Stimulated activated effector memory CD8-positive, alpha-beta T cell treated with anti-CD3 and anti-CD28 coated beads, Interleukin-12 subunit alpha, Interleukin-12 subunit beta, amount 100 ng/mL, for 72 hours (primary cell): ENCODE measurements around the gene TLE2.
A peak's percentile ranks its signal among the peaks of the same experiment; 100 is the strongest.

Experiments used
- ATAC-seq: fragments of 150-1000 bp; cut with Tn5 transposase; 2 replicates; pipeline ENCODE4 v1.10.0; 2021
- DNase-seq, 2 donors: peaks; one replicate each; pipeline ENCODE4 v3.0.0; 2021 to 2022; ENCODE audit warnings: low spot score in 2 of 2
- H3K27ac Mint-ChIP-seq: one replicate; pipeline ENCODE4 v1.8.0; 2022; ENCODE audit warnings: mild to moderate bottlenecking, mixed read lengths
- H3K36me3 Mint-ChIP-seq: one replicate; pipeline ENCODE4 v1.8.0; 2022; ENCODE audit warnings: mild to moderate bottlenecking, mixed read lengths
- H3K4me1 Mint-ChIP-seq: one replicate; pipeline ENCODE4 v1.8.0; 2022; ENCODE audit warnings: mixed read lengths
- H3K4me3 Mint-ChIP-seq: one replicate; pipeline ENCODE4 v1.8.0; 2022; ENCODE audit warnings: mild to moderate bottlenecking, mixed read lengths
- H3K9me3 Mint-ChIP-seq: one replicate; pipeline ENCODE4 v1.8.0; 2022; ENCODE audit warnings: mixed read lengths

TLE2 gene

DNA sequence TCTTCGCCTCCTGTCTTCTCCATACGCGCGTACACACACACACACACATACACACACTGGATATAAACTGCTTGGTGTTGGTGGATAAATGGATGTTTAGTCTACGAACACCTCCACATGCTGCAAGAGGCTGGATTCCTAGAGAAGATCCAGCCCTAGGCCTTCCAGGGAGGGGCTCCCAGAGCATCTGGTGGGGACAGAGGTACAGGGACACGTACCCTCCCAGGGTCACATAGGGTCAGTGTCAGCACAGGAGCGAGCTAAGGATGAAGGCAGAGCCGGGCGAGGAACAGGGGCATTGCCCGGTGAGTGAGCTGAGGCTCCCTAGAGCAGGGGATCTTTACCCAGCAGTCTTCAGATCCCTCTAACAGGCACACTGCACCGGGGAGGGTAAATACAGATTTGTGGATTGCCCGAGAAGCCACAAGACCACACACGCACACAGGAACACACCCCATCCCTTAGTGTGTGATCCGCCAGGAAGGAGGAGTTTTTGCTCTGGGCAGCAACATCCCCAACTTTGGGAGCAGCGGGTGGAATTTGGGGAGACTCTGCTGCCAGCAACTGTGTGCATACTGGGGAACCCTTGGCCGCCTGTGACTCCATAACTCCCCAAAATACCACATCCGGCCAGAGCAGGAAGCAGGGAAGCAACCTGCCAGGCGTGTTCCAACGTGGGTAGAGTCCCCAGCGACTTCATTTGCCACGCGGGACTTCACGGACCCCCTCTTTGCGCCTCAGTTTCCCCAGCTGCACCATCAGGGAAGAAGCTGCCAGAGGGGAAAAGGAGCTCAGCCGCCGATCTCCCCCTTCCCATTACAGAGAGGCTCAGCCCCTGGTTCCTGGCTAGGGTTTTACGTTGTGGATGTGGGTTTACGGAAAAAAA lies 5.8 kb upstream of the TLE2 start:
- peak in 1 of 2 donors; percentile 22 for DNase-seq
- peak; percentile 2 for ATAC-seq
- H3K4me1 Mint-ChIP-seq: peaks cover 45% of the 10 kb centered on the region
- peak overlapping the region; percentile 91 for H3K4me3 Mint-ChIP-seq
- peaks cover 20% of the 10 kb centered on the region for H3K36me3 Mint-ChIP-seq
- H3K27ac Mint-ChIP-seq: peak overlapping the region; percentile 97
- no peaks in the 10 kb centered on the region for H3K9me3 Mint-ChIP-seq

DNA sequence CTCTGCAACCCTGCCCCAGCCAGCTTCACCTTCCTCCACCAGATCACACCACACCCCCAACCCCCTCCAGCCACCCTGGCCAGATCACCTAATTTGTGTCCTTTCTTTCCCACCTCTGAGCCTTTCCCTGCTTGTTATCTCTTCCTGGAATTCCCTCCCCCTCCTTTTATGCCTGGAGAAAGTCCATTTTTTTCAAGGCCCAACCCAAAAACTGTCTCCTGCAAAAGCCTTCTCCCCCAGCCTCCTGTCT lies 5.3 kb upstream of the TLE2 start:
- ATAC-seq: no peak
- Mint-ChIP-seq H3K4me1 (peaks cover 41% of the 10 kb centered on the region), H3K9me3 (no peaks in the 10 kb centered on the region), H3K4me3 (peak overlapping the region; percentile 91), H3K36me3 (peaks cover 20% of the 10 kb centered on the region), H3K27ac (peak overlapping the region; percentile 97)
- DNase-seq: no peak

DNA sequence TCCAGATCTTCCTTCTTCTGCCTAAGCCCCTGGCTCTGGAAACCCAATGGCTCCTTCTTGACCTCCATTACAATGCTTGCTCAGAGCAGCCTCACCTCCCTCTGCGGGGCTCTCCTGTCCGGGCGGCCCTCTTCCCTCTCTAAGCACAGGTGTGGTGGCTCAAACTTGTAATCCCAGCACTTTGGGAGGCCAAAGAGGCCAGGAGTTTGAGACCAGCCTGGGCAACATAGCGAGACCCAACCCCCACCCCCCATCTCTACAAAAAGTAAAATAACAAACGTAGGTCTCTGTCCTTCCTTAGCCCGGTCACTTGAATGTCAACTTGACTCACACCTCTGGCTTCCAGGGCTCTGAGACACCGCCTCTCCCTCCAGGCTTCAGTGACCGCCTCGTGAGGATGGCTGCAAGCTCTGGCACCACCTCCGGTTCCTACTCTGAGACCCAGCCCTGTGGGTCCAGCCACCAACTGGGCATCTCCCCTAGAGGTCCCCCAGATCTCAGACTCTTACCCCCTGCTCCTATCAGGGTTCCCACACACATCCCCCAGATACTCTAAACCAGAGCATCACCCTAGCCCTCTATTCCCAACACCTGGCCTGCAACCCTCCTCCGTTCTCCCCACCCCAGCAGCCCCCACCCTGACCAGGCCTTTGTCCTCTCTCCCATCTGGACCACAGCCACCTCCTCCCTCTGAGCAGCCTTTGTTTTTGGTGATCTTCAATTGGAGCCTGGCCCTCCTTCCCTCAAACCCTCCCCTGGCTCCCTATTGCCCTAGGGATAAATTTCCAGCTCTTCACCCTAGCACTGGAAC lies 4.7 kb upstream of the TLE2 start:
- Mint-ChIP-seq H3K4me3 (peak overlapping the region; percentile 91), H3K27ac (peak overlapping the region; percentile 97), H3K4me1 (peaks cover 38% of the 10 kb centered on the region), H3K9me3 (no peaks in the 10 kb centered on the region), H3K36me3 (peaks cover 20% of the 10 kb centered on the region)
- DNase-seq (no peak), ATAC-seq (no peak)

DNA sequence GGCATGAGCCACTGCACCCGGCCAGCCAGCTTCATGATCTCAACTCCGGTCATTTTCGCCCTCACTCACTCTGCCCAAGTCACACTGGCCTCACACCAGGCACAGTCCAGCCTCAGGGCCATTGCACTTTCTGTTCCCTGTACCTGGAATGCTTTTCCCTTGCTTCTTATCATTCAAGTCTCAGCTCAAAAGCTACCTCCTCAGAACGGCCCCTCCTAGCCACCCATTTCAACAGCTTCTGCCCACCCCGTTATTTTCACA lies 2.5 kb upstream of the TLE2 start:
- H3K9me3 Mint-ChIP-seq: no peaks in the 10 kb centered on the region

DNA sequence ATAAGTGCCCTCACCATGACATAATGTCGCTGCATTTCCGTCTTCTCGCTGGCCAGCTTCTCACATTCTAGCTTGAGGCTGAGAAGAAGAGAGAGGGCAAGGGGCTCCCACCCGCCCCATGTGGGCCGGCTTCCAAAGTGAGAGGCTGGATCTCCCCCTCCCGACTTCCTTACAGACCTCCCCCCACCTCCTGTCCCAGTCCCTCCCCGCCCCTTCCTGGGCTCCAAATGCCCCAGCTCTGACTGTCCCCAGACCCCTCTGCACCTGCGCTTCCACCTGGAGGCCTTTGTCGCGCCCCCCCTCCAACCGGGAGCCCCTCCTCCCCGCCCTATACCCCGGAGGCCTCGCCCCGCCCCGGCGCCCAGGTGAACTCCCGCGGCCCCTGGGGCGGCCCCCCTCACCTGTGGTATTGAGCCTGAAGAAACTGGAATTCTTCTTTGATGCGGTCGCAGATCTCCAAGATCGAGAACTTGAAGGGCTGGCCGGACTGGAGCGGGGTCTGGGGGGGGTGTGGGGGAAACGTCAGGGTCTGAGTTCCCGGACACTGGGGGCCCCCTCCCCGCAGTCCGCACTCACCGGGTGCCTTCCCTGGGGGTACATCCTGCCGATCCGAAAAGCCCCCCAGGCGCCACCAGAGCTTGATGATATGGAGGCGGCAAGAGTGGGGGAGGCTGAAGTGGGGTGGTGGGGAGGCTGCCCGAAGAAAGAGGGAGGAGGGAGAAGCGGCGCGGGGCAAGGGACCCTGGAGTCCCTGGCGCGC lies 595 bp downstream of the TLE2 start:
- no peak for DNase-seq
- Mint-ChIP-seq H3K27ac (peak overlapping the region; percentile 37), H3K9me3 (no peaks in the 10 kb centered on the region), H3K36me3 (no peaks in the 10 kb centered on the region), H3K4me1 (peaks cover 20% of the 10 kb centered on the region), H3K4me3 (peak overlapping the region; percentile 59)
- peak; percentile 4 for ATAC-seq

More for the DNA sequence above, 2.5 kb upstream of the TLE2 start:
- ATAC-seq: no peak
- H3K4me1 Mint-ChIP-seq: peaks cover 36% of the 10 kb centered on the region
- H3K27ac Mint-ChIP-seq: no peak overlapping the region
- H3K4me3 Mint-ChIP-seq: no peak overlapping the region
- DNase-seq: no peak
- H3K36me3 Mint-ChIP-seq: peaks cover 20% of the 10 kb centered on the region

DNA sequence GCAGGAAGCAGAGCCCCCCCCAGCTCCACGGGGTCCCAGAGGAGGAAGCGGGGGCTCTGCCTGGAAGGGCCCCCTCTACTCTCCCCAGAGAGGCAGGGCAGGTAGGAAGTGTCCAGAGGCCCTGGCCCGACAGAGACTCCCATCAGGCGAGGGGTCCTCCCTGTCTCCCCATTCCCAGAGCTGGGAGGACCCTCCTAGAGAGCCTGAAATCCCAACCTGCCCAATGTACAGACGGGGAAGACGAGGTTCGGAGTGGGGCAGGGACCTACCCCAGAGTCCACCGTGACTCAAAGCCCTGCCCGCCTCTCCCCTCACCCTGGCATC lies 1.1 kb downstream of the TLE2 start:
- Mint-ChIP-seq H3K4me1 (peaks cover 25% of the 10 kb centered on the region), H3K4me3 (peak overlapping the region; percentile 59), H3K27ac (peak overlapping the region; percentile 37)

DNA sequence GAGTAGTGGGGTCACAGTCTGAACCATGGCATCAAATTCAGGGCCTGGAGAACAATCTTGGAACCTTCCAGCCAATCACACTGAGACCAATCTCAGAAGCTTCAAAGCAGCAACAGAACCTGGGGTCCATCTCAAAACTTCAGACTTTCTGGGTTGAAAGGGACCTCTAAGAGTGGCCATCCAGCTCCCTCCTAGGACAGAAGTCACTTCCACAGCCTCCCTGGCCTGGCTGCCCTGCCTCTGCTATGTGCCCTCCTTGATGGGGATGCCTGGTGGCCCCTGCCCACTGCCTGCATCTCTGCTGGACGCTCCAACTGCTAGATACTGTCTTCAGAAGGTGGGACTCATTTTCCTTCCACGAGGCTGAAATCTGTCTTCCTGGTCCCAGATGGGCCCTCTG lies 1.8 kb downstream of the TLE2 start:
- peak overlapping the region; percentile 37 for H3K27ac Mint-ChIP-seq
- ATAC-seq (no peak), DNase-seq (no peak)
- no peaks in the 10 kb centered on the region for H3K9me3 Mint-ChIP-seq
- H3K36me3 Mint-ChIP-seq: no peaks in the 10 kb centered on the region
- H3K4me1 Mint-ChIP-seq: peaks cover 25% of the 10 kb centered on the region
- peak overlapping the region; percentile 59 for H3K4me3 Mint-ChIP-seq

More for the DNA sequence above, 1.1 kb downstream of the TLE2 start:
- ATAC-seq (no peak), DNase-seq (no peak)
- H3K36me3 Mint-ChIP-seq: no peaks in the 10 kb centered on the region
- no peaks in the 10 kb centered on the region for H3K9me3 Mint-ChIP-seq

DNA sequence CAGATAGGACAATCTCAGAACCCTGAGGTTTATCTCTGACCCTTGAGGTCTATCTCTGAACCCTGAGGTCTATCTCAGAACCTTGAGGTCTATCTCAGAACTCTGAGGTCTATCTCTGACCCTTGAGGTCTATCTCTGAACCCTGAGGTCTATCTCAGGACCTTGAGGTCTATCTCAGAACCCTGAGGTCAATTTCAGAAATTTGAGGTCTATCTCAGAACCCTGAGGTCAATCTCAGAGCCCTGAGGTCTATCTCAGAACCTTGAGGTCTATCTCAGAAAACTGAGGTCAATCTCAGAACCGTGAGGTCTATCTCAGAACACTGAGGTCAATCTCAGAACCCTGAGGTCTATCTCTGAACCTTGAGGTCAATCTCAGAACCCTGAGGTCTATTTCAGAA lies 2.3 kb downstream of the TLE2 start:
- no peaks in the 10 kb centered on the region for H3K9me3 Mint-ChIP-seq
- no peak for DNase-seq
- H3K27ac Mint-ChIP-seq: no peak overlapping the region
- no peaks in the 10 kb centered on the region for H3K36me3 Mint-ChIP-seq
- H3K4me3 Mint-ChIP-seq: no peak overlapping the region
- no peak for ATAC-seq
- H3K4me1 Mint-ChIP-seq: peaks cover 25% of the 10 kb centered on the region

DNA sequence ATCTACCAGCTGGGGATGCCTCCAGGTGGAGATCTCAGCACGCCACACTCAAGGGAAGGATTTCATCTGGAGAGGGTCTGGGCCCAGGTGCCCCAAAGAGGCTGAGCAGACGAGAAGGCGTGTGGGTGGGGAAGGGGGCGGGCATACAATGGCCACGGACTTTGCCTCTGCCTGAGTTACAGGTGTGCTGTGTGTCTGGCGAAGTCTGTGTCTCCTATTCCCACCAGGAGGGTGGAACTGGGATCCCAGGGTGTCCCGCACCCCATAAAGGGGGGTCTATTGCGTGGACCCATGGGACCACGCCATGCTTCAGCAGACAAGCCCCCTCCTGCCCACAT lies 3.6 kb downstream of the TLE2 start:
- Mint-ChIP-seq H3K9me3 (no peaks in the 10 kb centered on the region), H3K27ac (no peak overlapping the region)
- no peak for DNase-seq

DNA sequence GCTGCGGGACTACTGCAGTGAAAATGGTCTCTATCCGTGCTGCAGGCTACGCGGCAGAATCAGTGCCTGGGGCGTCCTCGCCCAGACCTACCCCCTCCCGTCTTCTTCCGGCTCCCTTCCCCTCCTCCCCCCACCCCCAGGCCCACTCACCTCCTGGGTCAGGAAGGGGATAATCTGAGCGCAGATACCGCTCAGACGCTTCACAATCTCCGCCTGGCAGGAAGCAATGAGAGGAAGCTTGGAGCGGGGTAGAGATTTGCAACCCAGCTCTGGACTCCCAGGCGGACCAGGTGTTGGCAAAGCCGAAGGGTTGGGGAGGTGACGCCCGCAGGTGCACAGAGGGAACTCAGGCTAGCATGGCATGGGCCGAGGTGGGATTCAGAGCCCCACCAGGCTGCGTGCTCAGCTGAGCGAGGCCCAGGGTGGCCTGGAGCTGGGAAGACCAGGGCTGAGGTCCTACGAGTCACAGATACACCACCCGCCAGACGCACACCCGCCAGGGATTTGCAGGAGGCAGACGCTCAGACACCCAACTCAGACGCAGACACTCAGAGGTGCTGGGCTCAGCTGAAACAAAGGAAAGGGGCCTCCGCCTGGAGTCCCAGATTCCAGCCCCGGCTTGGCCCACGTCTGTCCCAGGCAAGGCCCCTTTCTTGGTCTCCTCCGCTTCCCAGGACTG lies 4.1 kb downstream of the TLE2 start:
- Mint-ChIP-seq H3K4me3 (no peak overlapping the region), H3K9me3 (no peaks in the 10 kb centered on the region), H3K36me3 (no peaks in the 10 kb centered on the region), H3K4me1 (peaks cover 21% of the 10 kb centered on the region), H3K27ac (no peak overlapping the region)
- peak; percentile 20 for ATAC-seq
- DNase-seq: no peak

More for the DNA sequence above, 3.6 kb downstream of the TLE2 start:
- H3K36me3 Mint-ChIP-seq: no peaks in the 10 kb centered on the region
- ATAC-seq: no peak
- H3K4me1 Mint-ChIP-seq: peaks cover 25% of the 10 kb centered on the region
- no peak overlapping the region for H3K4me3 Mint-ChIP-seq

DNA sequence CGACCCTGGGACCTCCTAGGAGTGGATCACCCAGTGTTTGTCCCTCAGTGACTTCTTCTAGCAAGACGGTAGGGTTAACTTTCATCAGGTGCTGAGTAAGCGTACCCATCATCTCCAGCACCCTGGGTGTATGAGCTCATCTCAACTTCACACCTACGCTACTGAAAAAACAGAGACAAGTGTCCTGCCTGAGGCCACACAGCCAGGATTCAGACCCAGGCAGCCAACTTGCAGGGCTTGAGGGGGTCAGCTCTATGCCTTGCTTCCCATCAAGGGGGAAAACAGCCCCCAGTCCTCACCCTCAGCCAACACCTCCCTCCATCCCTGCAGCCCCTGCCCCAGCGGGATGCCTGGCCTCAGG lies 4.6 kb downstream of the TLE2 start:
- no peak for DNase-seq
- H3K27ac Mint-ChIP-seq: no peak overlapping the region
- no peaks in the 10 kb centered on the region for H3K9me3 Mint-ChIP-seq
- H3K4me1 Mint-ChIP-seq: peaks cover 19% of the 10 kb centered on the region
- no peaks in the 10 kb centered on the region for H3K36me3 Mint-ChIP-seq
- H3K4me3 Mint-ChIP-seq: no peak overlapping the region
- ATAC-seq: peak; percentile 83

DNA sequence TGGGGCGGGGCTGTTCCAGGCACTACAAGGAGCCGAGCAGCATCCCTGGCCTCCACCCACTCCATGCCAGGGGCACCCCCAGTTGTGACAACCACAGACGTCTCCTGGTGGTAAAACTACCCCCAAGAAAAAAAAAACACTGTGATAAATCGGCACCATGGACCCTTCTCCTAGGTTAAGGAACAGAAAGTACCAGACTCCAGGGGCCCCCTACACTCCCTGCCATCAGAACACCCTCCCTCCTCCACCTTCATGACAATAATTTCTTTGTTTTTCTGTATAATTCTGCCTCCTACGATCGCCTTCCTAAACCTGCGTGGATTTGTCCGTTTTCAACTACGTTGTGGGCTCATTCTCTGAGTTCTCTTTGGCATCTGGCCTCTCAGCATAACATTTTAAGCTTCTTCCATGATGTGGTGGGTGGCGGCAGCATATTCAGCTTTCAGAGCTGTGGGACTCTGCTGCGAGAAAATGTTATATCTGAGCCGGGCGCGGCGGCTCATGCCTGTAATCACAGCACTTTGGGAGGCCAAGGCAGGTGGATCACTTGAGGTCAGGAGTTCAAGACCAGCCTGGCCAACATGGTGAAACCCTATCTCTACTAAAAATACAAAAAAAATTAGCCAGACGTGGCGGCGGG lies 8.6 kb downstream of the TLE2 start:
- Mint-ChIP-seq H3K4me3 (no peak overlapping the region), H3K9me3 (no peaks in the 10 kb centered on the region), H3K36me3 (no peaks in the 10 kb centered on the region), H3K4me1 (peaks cover 15% of the 10 kb centered on the region), H3K27ac (no peak overlapping the region)
- DNase-seq: no peak
- no peak for ATAC-seq

DNA sequence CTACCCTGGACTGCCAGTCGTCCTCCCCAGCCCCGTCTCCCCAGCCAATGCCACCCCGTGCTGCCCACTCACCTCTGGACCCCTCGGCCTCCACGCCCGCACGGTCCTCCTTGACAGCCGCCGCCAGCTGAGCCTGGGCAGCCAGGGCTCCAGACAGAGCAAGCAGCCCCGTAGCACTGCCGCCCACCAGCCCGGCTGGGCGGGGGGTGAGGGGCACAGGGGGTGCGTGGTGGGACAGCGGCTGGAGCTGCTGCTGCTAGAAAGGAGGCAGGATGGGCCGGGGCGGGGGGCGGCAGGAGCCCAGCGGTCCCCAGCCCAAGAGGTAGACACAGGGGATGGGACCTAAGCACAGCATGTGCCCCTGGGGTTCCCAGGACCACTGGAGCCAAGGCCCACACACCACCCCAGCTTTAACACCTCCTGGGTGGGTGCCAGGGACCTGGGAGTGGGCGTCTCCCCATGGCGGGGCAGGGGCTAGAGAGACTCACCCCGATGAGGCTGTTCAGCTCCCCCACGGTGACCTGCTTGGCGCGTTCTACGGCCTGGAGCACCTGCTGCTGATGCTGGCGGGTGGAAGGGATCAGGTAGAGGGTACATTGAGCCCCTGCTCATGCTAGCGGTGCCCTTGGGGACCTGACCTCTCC lies 9.7 kb downstream of the TLE2 start:
- no peak for DNase-seq
- H3K27ac Mint-ChIP-seq: no peak overlapping the region
- no peaks in the 10 kb centered on the region for H3K36me3 Mint-ChIP-seq
- H3K9me3 Mint-ChIP-seq: no peaks in the 10 kb centered on the region
- no peak overlapping the region for H3K4me3 Mint-ChIP-seq
- no peak for ATAC-seq
- peaks cover 9% of the 10 kb centered on the region for H3K4me1 Mint-ChIP-seq

DNA sequence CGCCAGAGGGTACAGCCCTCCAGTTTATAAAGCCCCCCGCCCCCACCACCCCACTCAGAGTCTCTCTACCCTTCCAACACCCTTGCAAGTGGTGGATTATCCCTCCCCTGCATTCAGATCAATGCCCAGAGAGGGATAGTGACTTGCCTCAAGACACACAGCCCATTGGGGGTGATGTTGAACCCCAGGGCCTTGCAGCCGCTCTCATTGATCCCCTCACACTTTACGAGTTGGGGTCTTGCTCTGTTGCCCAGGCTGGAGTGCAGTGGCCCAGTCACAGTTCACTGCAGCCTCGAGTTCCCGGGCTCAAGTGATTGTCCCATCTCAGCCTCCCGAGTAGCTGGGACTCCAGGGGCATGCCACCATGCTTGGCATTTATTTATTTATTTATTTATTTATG lies 11.2 kb downstream of the TLE2 start:
- Mint-ChIP-seq H3K27ac (no peak overlapping the region), H3K4me1 (no peaks in the 10 kb centered on the region), H3K36me3 (no peaks in the 10 kb centered on the region), H3K4me3 (no peak overlapping the region), H3K9me3 (no peaks in the 10 kb centered on the region)
- no peak for ATAC-seq
- DNase-seq: no peak
